GM19238 (cell line): Measurements from ENCODE around the gene MAP4.
"Not testable (repeated sequence)": the region's sequence is repeated elsewhere in the genome, so short reads cannot be mapped to it uniquely, and the experiment has no call there.

Source experiments
- DNase-seq: peaks from one replicate; pipeline ENCODE4 v3.0.0; 2011; ENCODE audit warnings: low spot score; ENCODE audit not compliant: insufficient read length

The MAP4 gene

DNA sequence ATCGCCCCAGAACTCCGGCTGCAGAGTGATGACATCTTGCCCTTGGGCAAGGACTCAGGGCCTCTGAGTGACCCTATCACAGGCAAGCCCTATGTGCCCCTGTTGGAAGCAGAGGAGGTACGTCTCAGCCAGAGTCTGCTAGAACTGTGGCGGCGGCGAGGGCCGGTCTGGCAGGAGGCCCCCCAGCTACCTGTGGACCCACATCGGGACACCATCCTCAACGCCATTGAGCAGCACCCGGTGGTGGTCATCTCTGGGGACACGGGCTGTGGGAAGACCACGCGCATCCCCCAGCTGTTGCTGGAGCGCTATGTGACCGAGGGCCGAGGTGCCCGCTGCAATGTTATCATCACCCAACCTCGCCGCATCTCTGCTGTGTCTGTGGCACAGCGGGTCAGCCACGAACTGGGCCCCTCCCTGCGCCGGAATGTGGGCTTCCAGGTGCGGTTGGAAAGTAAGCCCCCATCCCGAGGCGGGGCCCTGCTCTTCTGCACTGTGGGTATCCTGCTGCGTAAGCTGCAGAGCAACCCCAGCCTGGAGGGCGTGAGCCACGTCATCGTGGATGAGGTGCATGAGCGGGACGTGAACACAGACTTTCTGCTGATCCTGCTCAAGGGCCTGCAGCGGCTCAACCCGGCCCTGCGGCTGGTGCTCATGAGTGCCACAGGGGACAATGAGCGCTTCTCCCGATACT is 169.9 kb downstream of the MAP4 start:
- no peak for DNase-seq

DNA sequence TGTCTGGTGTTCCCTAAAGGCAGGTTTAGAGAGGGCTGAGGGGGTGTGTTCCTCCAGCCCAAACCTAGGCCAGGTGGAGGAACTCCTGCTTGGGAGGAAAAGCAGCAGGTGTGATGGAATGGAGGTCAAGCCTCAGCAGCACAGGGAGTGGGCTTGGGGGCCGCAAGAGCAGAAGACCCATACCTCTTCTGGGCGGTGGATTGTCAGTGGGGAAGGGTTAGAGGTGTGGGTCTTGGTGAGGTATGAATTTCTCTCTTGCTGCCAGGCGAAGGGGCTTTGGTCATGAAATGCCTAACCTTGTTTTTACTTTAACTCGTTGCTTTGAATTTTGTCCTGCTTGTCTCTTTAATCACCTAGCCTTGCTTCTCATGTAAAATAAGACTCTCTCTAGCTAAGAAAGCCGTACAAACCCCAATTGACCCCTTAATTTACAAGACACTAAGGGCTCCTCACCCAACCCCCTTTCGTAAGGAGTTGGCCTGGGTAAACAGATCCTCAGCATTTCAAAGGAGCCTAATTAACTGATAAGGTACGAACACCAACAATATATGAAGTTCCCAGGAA is 174.3 kb downstream of the MAP4 start:
- DNase-seq: no peak

DNA sequence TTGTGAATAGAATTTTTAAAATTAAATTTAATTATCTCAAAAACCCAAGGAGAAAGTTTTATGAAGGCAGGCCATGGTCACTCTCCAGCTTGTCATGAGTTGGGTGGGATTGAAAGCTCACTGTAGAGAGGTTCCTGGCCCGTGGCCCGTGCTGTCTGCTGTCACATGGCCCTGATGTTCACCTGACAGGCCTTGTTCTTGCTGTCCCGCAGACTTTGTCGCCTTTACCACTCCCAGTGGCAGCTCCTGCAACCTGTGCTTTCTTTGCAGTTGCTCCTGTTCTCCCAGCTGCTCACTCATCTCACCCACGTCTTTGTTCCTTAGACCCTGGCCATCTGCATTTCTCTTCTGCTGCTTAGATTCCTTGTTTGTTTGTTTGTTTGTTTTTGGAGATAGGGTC is 177.7 kb downstream of the MAP4 start:
- DNase-seq: no peak

DNA sequence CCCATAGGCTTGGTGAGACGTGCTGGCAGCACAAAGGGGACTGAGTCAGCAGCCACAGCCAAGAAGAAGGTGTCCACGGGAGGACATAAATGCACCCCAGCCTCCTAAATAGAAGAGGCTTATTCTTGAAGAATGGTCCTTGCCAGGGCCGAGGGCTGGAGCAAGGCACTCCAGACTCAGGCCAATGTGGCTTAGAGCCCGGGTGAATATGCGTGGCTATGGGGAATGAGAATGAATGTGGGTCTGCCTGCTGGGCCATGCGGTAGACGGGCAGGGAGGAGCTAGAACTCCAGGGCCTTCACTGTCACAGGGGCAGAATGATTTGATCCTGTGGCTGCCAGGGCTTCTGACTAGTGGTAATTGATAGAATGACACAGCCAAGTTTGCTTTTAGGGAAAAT is 179.2 kb downstream of the MAP4 start:
- DNase-seq: no peak

DNA sequence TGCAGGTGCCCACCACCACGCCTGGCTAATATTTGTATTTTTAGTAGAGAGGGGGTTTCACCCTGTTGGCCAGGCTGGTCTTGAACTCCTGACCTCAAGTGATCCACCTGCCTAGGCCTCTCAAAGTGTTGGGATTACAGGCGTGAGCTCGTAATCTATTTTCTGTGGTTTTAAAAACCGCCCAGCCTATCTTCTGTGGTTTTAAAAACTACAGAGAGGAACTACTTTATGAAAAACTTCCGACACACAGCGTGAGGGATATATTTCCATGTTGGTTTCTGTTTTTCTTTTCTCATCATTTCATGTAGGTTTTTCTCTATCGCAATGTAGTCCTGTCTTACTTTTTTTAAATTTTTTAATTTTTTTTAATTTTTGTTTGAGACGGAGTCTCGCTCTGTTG is 186.7 kb downstream of the MAP4 start:
- not testable (repeated sequence) for DNase-seq

DNA sequence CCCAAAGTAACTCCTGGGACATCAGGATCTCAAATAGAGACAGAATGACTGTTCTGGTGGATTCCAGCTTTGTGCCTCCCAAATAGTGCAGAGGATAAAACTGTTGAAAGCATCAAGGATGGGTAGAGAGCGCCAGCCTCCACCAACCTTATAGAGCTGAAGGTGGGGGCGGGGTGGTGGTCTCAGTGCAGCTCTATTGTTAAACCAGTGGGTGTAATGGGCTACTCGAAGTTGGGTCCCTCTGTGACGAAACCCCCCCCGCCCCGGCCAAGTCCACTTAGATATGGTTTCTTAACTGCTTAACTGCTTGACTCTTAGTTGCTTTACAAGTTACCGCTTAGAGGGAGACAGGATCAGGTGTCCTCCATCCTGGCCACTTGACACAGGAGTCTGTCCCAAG is 190.6 kb downstream of the MAP4 start:
- no peak for DNase-seq

DNA sequence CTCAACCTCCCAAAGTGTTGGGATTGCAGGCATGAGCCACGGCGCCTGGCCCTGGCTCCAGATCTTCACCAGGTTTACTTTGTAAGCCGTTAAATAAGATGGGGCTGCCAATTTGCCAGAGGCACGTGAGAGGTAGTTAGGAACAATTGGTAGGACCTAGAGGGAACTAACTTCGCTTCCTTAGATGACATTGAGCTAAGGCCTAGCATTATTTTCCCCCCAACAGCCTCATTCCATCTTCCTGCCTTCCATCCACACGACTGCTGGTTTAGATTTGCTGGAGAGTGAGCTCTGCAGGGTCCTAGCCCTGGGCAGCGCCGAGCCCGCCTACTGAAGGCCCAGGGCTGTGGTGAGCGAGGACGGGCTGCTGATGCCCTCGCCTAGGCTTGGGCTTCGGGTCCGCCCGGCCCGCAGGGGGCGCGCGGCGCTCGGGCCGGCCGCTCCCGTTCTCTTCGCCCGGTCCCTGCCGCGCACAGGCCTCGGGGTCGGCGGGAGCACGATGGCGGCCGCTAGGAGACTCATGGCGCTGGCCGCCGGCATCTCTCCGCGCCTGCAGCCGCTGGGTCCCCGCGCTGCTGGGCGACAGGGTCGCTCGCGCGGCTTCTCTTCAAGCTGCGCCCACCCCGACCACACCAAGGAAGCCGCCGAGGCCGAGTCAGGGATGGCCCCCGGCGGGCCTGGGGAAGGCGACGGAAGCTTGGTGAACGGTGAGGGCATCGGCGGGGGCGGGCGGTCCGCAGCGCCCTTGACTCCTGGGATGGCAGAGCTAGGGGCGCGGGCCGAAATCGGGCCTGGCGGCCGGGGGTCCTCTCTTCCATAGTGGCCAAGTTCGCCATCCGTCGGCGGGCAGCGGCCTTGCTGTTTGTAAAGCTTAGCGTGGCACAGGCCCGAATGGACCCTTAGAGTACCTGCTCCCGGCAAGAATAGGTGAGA is 191.4 kb downstream of the MAP4 start:
- DNase-seq: peak; percentile 95

DNA sequence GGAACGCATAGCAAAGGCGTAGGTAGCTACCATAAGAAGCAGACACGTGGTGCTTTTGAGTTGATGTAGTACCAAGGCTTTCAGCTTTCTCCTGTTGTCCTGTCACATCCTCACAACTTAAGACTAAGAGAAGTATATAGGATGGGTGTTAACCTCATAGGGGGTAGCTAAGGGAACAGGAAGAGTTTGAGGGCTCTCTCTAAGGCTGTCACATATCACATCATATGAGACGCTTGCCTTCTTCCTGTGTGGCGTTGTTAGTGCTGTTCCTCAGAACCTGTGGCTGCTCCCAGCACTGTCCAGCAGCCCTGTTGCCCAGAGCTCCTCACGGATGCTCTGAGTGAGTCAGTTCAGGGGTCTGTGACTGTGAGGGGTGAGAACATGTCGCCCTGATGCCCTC is 198.6 kb downstream of the MAP4 start:
- no peak for DNase-seq

DNA sequence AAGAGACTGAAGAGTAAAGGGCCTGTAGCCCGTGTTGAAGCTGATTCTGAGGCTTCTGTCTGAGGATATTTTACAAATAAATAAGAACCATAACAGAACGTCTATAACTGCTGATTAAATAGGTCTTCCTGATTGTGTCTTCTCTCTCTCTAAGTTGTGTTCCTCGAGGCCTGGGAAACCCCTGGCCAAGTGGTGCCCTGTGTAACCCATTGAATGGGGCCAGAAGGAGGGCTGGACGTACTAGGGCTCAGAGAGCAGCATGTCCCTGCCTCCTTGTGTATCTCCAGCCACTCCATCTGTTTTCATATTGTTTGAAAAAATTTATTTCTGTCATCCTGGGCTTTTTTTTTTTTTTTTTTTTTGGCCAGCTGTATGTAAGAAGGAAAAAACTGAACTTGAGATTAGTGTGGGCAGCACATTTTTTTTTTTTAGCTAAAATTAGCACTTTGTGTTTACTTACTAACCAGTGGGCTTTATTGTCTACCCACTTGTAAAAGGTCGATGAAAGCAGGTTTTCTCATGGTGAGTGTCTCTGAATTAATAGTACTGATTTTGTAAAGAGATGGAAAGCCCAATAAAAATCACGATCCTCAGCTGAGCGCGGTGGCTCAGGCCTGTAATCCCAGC is 202.6 kb downstream of the MAP4 start:
- DNase-seq: no peak

DNA sequence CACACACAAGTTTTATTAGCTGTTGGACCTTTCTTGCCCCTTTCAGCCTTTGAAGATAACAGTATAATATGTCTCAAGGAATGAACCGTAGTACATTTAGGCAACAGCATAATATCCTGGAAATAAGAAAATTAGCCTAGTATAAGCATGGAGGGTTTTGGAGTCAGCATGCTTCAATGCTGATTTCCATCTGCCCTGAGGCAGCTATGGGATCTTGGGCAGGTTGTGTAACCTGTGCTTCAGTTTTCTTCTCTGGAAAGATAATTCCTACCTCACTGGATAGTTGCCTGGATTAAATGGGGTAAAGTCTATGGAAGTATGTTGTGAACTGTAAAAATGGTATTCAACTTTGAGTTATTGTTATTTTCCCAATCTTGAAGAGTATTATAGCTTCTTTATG is 211.6 kb downstream of the MAP4 start:
- DNase-seq: no peak

DNA sequence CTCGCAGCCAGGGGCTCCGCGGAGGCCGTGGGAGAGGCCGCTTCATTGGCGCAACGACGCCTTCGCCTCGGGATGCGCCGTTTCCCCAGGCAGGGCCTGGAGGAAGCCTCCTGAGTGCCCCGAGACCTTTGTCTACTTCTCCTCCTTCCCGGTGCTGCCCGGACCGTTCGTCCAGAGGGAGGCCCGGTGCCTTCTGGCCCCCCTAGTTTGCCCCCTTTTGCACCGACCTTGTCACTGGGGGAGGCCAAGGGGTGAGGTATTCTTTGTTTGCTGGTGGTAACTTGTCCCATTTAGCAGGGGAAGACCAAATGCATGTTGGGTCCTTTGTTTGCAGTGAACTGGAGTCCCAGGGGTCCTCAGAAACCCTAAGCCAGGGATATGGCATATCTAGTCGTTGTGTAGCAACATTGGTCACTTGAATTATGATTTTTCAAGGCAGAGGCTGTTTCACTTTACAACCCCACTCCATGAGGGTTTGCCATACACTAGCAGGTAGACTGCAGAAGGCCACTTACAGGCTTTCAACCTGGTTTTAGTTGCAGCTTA is 212.7 kb downstream of the MAP4 start:
- no peak for DNase-seq

DNA sequence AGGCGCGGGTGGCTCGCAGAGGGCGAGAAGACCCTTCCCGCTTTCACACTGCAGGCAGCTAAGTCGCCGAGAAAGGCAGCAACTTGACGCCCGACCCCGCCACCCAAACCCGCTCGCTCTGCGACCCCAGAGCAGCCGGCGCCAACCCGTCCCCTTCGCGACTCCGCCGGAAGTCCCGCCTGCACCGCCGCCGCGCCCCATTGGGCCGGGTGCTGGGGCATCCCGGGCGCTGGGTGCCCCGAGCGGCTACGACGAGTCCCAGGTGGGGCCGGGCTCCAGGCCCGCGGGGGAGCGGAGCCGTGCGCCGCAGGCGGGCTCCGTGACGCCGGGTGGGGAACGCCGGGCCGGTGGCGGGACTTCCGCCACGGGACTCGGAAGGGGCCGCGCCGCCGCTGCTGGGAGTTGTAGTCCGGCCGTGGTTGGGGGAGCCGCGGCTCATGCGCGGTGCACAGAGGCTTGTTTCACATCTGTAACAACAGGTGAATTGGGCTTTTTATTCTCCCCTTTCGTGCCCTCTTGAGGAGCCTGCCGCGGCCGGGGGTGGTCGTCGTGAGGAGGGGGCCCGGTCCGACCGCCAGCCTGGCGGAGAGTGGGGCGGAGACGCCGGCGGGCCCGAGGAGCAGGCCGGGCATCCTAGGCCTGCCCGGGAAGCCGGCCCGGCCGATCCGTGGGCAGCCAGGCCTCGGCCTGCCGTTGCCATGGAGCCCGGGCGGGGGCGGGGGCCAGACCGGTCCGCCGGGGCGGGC is 213.3 kb downstream of the MAP4 start, which contains the start of gene DHX30:
Gene DHX30 (plus strand): TSS at position 405 of the 746 bp plus-strand sequence. CDS start 7,546 bp downstream, outside the sequence.
- DNase-seq: peak; percentile 93
